ENCODE results near the gene KRTAP9-2.

GRCh38 chr17:41223821-41224220, 2.6 kb upstream of the KRTAP9-2 start:
- TF ChIP-seq CTCF (IDR thresholded peaks at IDR 0.05; ENCODE audit: insufficient read depth, low read length) (no peak), POLR2AphosphoS5 (IDR thresholded peaks at IDR 0.05; ENCODE audit: low read depth) (no peak)

All from HL-60 (cell line).